Right atrium auricular region (tissue), 2 donors: ENCODE measurements around the gene CYSTM1. TPM values are rescaled to one million over a fixed set of nuclear protein-coding genes. Genes with fewer than 3 reads are reported as not detected.

Experiments used
- DNase-seq: peaks from one replicate; pipeline ENCODE4 v3.0.0-alpha.2; 2019; ENCODE audit warnings: low spot score
- H3K27ac ChIP-seq, 2 donors: fragments of 200-600 bp; sonication (generic); 1 replicate in 1 of 2; 2 replicates in 1 of 2; pipeline ENCODE4 v1.5.1; 2016 to 2019
- H3K27me3 ChIP-seq, 2 donors: fragments of 200-600 bp; sonication (generic); one replicate each; pipeline versions ENCODE4 v1.5.1 to v1.6.0; 2017 to 2019
- H3K36me3 ChIP-seq: fragments of 200-600 bp; sonication (generic); one replicate; pipeline ENCODE4 v1.5.1; 2016
- H3K4me1 ChIP-seq, 2 donors: fragments of 200-600 bp; sonication (generic); one replicate each; pipeline versions ENCODE4 v1.5.1 to v1.6.0; 2017 to 2019
- H3K4me3 ChIP-seq, 2 donors: fragments of 200-600 bp; sonication (generic); 1 replicate in 1 of 2; 2 replicates in 1 of 2; pipeline ENCODE4 v1.5.1; 2017 to 2019; ENCODE audit warnings: mild to moderate bottlenecking in 1 of 2, moderate library complexity in 1 of 2
- H3K9me3 ChIP-seq, 2 donors: fragments of 200-600 bp; sonication (generic); one replicate each; pipeline ENCODE4 v1.5.1; 2019
- CTCF ChIP-seq, 2 donors: fragments of 200-600 bp; sonication (generic); IDR thresholded peaks; one replicate each; pipeline ENCODE4 v1.5.1; 2019; ENCODE audit warnings: antibody characterized with exemption in 2 of 2
- total RNA-seq, 2 donors: library from RNA; depleted of rRNA; stranded (reverse); fragments of >200 nt; gene quantifications; one replicate each; pipeline ENCODE4 v1.1.0, GENCODE V29; 2016

The CYSTM1 gene
- total RNA-seq, 2 donors from 2014 or later: 89.8 to 143 TPM

GRCh38 chr5:140189253-140189652 lies 14.3 kb downstream of the CYSTM1 start:
- H3K4me1 ChIP-seq: peaks cover 0 to 47% of the 10 kb centered on the region in 2 donors

DNA sequence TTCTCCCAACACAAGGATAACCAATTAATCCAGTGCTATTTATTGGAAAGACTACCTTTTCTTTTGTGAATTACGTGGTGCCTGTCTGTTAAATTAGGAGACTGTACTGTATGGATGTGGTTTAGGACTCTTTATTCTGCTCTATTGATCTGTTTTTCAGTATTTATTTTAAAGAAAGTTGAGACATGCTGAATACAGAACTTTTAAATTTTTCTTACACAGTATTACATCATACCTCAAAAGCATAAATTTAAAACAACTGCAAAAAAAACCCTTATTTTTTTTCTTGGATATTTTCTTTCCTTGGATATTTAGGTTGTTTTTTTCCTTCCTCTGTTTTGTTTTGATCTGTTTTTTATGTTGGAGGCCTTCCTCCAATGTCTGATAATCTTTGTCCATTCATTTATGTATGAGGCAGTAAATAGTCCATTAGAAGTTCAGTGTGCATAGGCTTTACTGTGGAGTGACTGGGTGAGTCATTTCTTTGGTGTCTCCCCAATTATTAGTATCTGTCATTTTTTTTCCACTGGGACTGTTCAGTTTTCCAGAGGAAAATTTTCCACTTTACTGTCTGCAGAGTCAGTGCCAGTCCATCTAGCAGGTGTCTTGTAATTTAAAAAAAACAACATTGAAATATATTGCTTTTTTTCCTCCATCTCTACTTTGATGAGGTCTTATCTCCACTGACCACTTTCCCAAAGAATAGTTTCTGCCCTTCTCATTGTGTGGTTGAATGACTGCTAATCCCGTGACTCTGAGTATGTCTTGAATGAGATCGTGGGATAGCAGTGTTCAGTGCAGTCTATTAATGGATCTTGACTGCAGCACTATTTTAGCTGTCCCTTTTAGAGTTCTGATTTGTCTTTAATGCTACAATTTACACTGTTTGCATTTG lies 15.2 kb downstream of the CYSTM1 start:
- Histone ChIP-seq H3K4me1 (peaks cover 0 to 55% of the 10 kb centered on the region in 2 donors), H3K27ac (peak overlapping the region; percentile 47 to 85), H3K4me3 (no peak overlapping the region), H3K27me3 (no peaks in the 10 kb centered on the region), H3K36me3 (peaks cover 6% of the 10 kb centered on the region), H3K9me3 (no peaks in the 10 kb centered on the region)
- no peak for TF ChIP-seq CTCF (IDR thresholded peaks at IDR 0.05)
- DNase-seq: no peak

More at GRCh38 chr5:140189253-140189652, 14.3 kb downstream of the CYSTM1 start:
- Histone ChIP-seq H3K27me3 (no peaks in the 10 kb centered on the region), H3K36me3 (no peaks in the 10 kb centered on the region), H3K27ac (no peak overlapping the region), H3K9me3 (no peaks in the 10 kb centered on the region), H3K4me3 (no peak overlapping the region)
- no peak for DNase-seq
- TF ChIP-seq CTCF (IDR thresholded peaks at IDR 0.05): no peak

GRCh38 chr5:140190872-140191218 lies 15.9 kb downstream of the CYSTM1 start:
- Histone ChIP-seq H3K36me3 (peaks cover 6% of the 10 kb centered on the region), H3K4me1 (peaks cover 0 to 49% of the 10 kb centered on the region in 2 donors), H3K9me3 (no peaks in the 10 kb centered on the region), H3K27me3 (no peaks in the 10 kb centered on the region), H3K4me3 (no peak overlapping the region), H3K27ac (peak overlapping the region; percentile 47 to 85)
- DNase-seq: no peak
- no peak for TF ChIP-seq CTCF (IDR thresholded peaks at IDR 0.05)

DNA sequence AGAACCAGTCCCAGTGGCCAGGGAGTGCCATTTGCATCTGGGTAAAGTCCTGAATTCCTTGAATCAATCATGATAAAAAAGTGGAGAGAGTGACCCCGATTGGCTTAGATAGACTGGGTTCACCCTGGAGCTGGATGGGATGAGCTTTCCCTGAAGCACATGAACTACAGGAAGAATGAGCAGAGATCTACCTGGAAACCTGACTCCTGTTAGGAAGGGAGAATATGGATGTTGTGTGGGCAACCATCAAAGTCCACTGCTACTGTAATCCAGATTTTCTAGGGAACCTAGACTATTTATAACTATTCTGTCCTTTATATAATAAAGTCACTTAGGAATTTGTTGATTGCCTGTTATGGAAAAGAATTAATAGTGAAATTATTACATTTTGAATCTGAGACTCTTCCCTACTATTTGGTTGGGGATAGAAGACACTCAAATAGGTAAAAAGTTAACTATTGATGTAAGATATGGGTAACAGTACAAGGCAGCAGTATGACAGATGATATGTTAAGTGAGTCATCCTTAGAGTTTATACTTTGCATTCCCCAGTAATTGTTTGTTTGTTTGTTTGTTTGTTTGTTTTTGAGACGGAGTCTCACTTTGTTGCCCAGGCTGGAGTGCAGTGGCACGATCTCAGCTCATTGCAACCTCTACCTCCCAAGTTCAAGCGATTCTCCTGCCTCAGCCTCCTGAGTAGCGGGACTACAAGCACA lies 17.9 kb downstream of the CYSTM1 start:
- Histone ChIP-seq H3K9me3 (no peaks in the 10 kb centered on the region), H3K4me1 (peaks cover 0 to 38% of the 10 kb centered on the region in 2 donors), H3K27ac (peak overlapping the region in 1 of 2 donors; percentile 85), H3K4me3 (no peak overlapping the region), H3K36me3 (peaks cover 6% of the 10 kb centered on the region), H3K27me3 (no peaks in the 10 kb centered on the region)
- no peak for DNase-seq
- no peak for TF ChIP-seq CTCF (IDR thresholded peaks at IDR 0.05)

DNA sequence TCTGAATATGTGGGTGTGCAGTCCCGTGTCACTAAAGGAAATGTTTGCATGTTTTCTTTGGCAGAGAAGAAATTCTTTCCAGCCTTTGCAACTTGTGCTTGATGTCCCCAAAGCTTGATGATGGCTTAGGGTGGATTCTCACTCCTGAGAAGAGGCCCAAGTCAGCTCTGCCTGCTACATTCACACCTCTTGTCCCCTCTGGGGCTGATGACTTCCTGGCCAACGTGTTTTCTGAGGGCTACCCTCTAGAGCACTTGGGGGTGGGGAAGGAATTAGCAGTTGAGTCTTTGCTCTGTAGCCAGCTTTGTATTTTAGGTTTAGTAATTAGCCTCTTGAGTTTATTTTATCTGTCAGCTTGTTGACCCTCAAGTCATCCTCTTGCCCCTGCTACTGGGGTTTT lies 19.7 kb downstream of the CYSTM1 start:
- no peak for TF ChIP-seq CTCF (IDR thresholded peaks at IDR 0.05)
- peaks cover 6% of the 10 kb centered on the region for H3K36me3 ChIP-seq
- H3K4me1 ChIP-seq: peaks cover 0 to 36% of the 10 kb centered on the region in 2 donors
- no peak overlapping the region for H3K4me3 ChIP-seq
- H3K27me3 ChIP-seq: no peaks in the 10 kb centered on the region
- DNase-seq: no peak
- H3K27ac ChIP-seq: no peak overlapping the region
- no peaks in the 10 kb centered on the region for H3K9me3 ChIP-seq
